H1 (cell line): ENCODE data around the gene SEC63. TPM values are rescaled to one million over a fixed set of nuclear protein-coding genes. Genes with fewer than 3 reads are reported as not detected.

Experiments
- CTCF ChIA-PET: fragments of 300-600 bp; sonication (Branson Sonifier 250); formaldehyde crosslinking; loops from one replicate; lab custom pipeline; 2021; ENCODE audit not compliant: partially characterized antibody; lab: Charles Lee
- POLR2A ChIA-PET: fragments of 300-600 bp; sonication (Branson Sonifier 250); formaldehyde crosslinking; loops from one replicate; lab custom pipeline; 2021; ENCODE audit warnings: inconsistent platforms; ENCODE audit not compliant: partially characterized antibody; lab: Charles Lee
- DNase-seq, 2 experiments: peaks; one replicate each; pipeline versions ENCODE4 v3.0.0 to v3.0.0-alpha.2; 2010 to 2022; ENCODE audit warnings: low spot score in 2 of 2, low read depth in 1 of 2, mixed read lengths in 1 of 2
- FAIRE-seq: peaks from 2 replicates; lab custom pipeline; 2011; peaks lifted over from hg19 to GRCh38; lab: Jason Lieb, UNC
- H2AFZ ChIP-seq: 2 replicates; pipeline ENCODE4 v1.8.1; 2012; ENCODE audit warnings: low read length, inconsistent platforms
- H2AK5ac ChIP-seq: 2 replicates; pipeline ENCODE4 v1.6.1; 2013; ENCODE audit warnings: low read depth, low read length
- H2BK120ac ChIP-seq: replicated peaks from 2 replicates; pipeline ENCODE3; 2013; ENCODE audit warnings: low read depth, low read length, inconsistent platforms
- H2BK12ac ChIP-seq: 2 replicates; pipeline ENCODE4 v1.6.1; 2013; ENCODE audit warnings: low read depth, low read length
- H2BK15ac ChIP-seq: 2 replicates; pipeline ENCODE4 v1.6.1; 2013; ENCODE audit warnings: low read length
- H2BK20ac ChIP-seq: 2 replicates; pipeline ENCODE4 v1.6.1; 2013; ENCODE audit warnings: low read length
- H2BK5ac ChIP-seq: 2 replicates; pipeline ENCODE4 v1.6.1; 2013; ENCODE audit warnings: low read depth, low read length
- H3K14ac ChIP-seq: 2 replicates; pipeline ENCODE4 v1.6.1; 2013; ENCODE audit warnings: inconsistent platforms; ENCODE audit not compliant: insufficient read length
- H3K18ac ChIP-seq: 2 replicates; pipeline ENCODE4 v1.6.1; 2013; ENCODE audit warnings: low read length; ENCODE audit errors: extremely low read depth
- H3K23ac ChIP-seq: 2 replicates; pipeline ENCODE4 v1.6.1; 2013; ENCODE audit warnings: inconsistent platforms; ENCODE audit not compliant: insufficient read length
- H3K23me2 ChIP-seq: 2 replicates; pipeline ENCODE4 v1.6.1; 2013; ENCODE audit warnings: low read depth, low read length
- H3K27ac ChIP-seq: 2 replicates; pipeline ENCODE4 v1.6.1; 2011; ENCODE audit warnings: low read depth, low read length, inconsistent platforms
- H3K27me3 ChIP-seq, 4 experiments: replicated peaks in 1 of 4; 1 replicate in 1 of 4; 2 replicates in 3 of 4; pipeline versions ENCODE4 v1.6.1 to v1.8.1; 2011 to 2013; ENCODE audit warnings: low read length in 3 of 4, mild to moderate bottlenecking in 3 of 4, inconsistent platforms in 2 of 4, mixed read lengths in 2 of 4, moderate library complexity in 1 of 4; ENCODE audit not compliant: control insufficient read depth in 3 of 4, insufficient read depth in 3 of 4; ENCODE audit errors: extremely low read depth in 1 of 4
- H3K36me3 ChIP-seq, 4 experiments: 2 replicates each; pipeline versions ENCODE4 v1.6.1 to v1.8.1; 2011 to 2013; ENCODE audit warnings: mild to moderate bottlenecking in 4 of 4, low read length in 3 of 4, moderate library complexity in 2 of 4, control low read depth in 1 of 4, inconsistent platforms in 1 of 4; ENCODE audit not compliant: insufficient read depth in 4 of 4, control insufficient read depth in 2 of 4
- H3K4ac ChIP-seq: replicated peaks from 2 replicates; pipeline ENCODE3; 2013; ENCODE audit warnings: low read length, low read depth, mixed read lengths, inconsistent platforms; ENCODE audit not compliant: insufficient read length
- H3K4me1 ChIP-seq, 4 experiments: replicated peaks in 1 of 4; 1 replicate in 1 of 4; 2 replicates in 3 of 4; pipeline versions ENCODE4 v1.6.1 to v1.8.1; 2011 to 2013; ENCODE audit warnings: low read length in 3 of 4, inconsistent platforms in 2 of 4, mixed read lengths in 1 of 4; ENCODE audit not compliant: insufficient read depth in 4 of 4, control insufficient read depth in 3 of 4
- H3K4me2 ChIP-seq, 2 experiments: 2 replicates each; pipeline versions ENCODE4 v1.6.1 to v1.8.1; 2011 to 2013; ENCODE audit warnings: low read depth in 2 of 2, low read length in 2 of 2, control low read depth in 1 of 2, inconsistent platforms in 1 of 2, mild to moderate bottlenecking in 1 of 2; ENCODE audit not compliant: insufficient read depth in 1 of 2
- H3K4me3 ChIP-seq, 4 experiments: fragments of 200-600, 300-600 bp in 1 of 4; sonication (generic), shearing (Covaris generic), sonication (Bioruptor Twin) in 1 of 4; 2 replicates each; pipeline versions ENCODE4 v1.5.1 to v1.8.1; 2011 to 2016; ENCODE audit warnings: low read length in 4 of 4, low read depth in 3 of 4, control low read depth in 2 of 4, inconsistent platforms in 2 of 4, mild to moderate bottlenecking in 2 of 4, mixed read lengths in 1 of 4, moderate library complexity in 1 of 4; ENCODE audit not compliant: insufficient read depth in 2 of 4; ENCODE audit errors: extremely low read depth in 1 of 4
- H3K56ac ChIP-seq: replicated peaks from 2 replicates; pipeline ENCODE3; 2013; ENCODE audit warnings: low read depth, mild to moderate bottlenecking, mixed read lengths, low read length, inconsistent platforms; ENCODE audit not compliant: insufficient read length
- H3K79me1 ChIP-seq: 2 replicates; pipeline ENCODE4 v1.6.1; 2013; ENCODE audit warnings: low read depth, low read length, control low read depth
- H3K79me2 ChIP-seq, 2 experiments: 2 replicates each; pipeline versions ENCODE4 v1.6.1 to v1.8.1; 2012 to 2013; ENCODE audit warnings: low read length in 2 of 2, mild to moderate bottlenecking in 2 of 2, inconsistent platforms in 1 of 2; ENCODE audit not compliant: insufficient read depth in 2 of 2, control insufficient read depth in 1 of 2
- H3K9ac ChIP-seq, 4 experiments: replicated peaks in 1 of 4; 1 replicate in 1 of 4; 2 replicates in 3 of 4; pipeline versions ENCODE4 v1.6.1 to v1.8.1; 2011 to 2013; ENCODE audit warnings: low read depth in 3 of 4, low read length in 3 of 4, control low read depth in 2 of 4, mild to moderate bottlenecking in 2 of 4, moderate library complexity in 2 of 4, inconsistent platforms in 1 of 4; ENCODE audit errors: extremely low read depth in 1 of 4
- H3K9me3 ChIP-seq, 2 experiments: 2 replicates each; pipeline versions ENCODE4 v1.6.1 to v1.8.1; 2012 to 2013; ENCODE audit warnings: mild to moderate bottlenecking in 2 of 2, moderate library complexity in 2 of 2, control low read depth in 1 of 2, inconsistent platforms in 1 of 2, low read depth in 1 of 2, low read length in 1 of 2, mixed read lengths in 1 of 2; ENCODE audit not compliant: insufficient read depth in 2 of 2
- H4K20me1 ChIP-seq, 2 experiments: replicated peaks in 1 of 2; 2 replicates each; pipeline versions ENCODE3 to v1.8.1; 2011 to 2013; ENCODE audit warnings: inconsistent platforms in 2 of 2, low read length in 2 of 2, mild to moderate bottlenecking in 1 of 2; ENCODE audit not compliant: insufficient read depth in 2 of 2, control insufficient read depth in 1 of 2
- H4K5ac ChIP-seq: 2 replicates; pipeline ENCODE4 v1.6.1; 2013; ENCODE audit warnings: low read length, low read depth, mixed read lengths, inconsistent platforms; ENCODE audit not compliant: insufficient read length
- H4K8ac ChIP-seq: 2 replicates; pipeline ENCODE4 v1.8.0; 2013; ENCODE audit warnings: mild to moderate bottlenecking, moderate library complexity, low read length, inconsistent platforms; ENCODE audit not compliant: insufficient read depth; ENCODE audit errors: extremely low read depth
- H4K91ac ChIP-seq: replicated peaks from 2 replicates; pipeline ENCODE3; 2013; ENCODE audit warnings: low read length, mixed read lengths, inconsistent platforms; ENCODE audit not compliant: insufficient read length
- POLR2AphosphoS5 ChIP-seq: IDR thresholded peaks from 2 replicates; pipeline ENCODE4 v1.6.1; 2011; ENCODE audit warnings: low read depth, low read length
- SP1 ChIP-seq: IDR thresholded peaks from 2 replicates; pipeline ENCODE4 v1.6.1; 2011; ENCODE audit warnings: low read depth, low read length
- WGBS, 2 experiments: shearing (Covaris generic) in 1 of 2; methylation state at CpG; one replicate each; pipeline versions ENCODE4 v1.1.6 to v1.1.7; 2013 to 2015; ENCODE audit warnings: low lambda C conversion rate in 2 of 2, mixed read lengths in 2 of 2, inconsistent platforms in 1 of 2, low coverage in 1 of 2, missing lambda C conversion rate in 1 of 2; ENCODE audit not compliant: insufficient replicate concordance in 2 of 2, insufficient coverage in 1 of 2, insufficient read length in 1 of 2; ENCODE audit errors: extremely low coverage in 1 of 2, missing lambda C conversion rate in 1 of 2; 5-methylcytosine and 5-hydroxymethylcytosine counted together
- polyA plus RNA-seq, 7 experiments: library from polyadenylated mRNA; depleted of rRNA in 3 of 7; stranded (reverse) in 5 of 7; unstranded in 2 of 7; fragments of >200 nt in 5 of 7; fragments of 200-250 nt in 2 of 7; gene quantifications; 1 replicate in 5 of 7; 2 replicates in 1 of 7; 4 replicates in 1 of 7; pipeline versions ENCODE4 v1.2.1 to v1.2.3, GENCODE V29; 2011 to 2013; ENCODE audit warnings: missing spikeins in 2 of 7, mixed read lengths in 2 of 7
- total RNA-seq: library from RNA; stranded (reverse); fragmentation: NEBNext Ultra II Directional; extraction: Animal tissue kit (Norgen Biotek cat#: 25700); gene quantifications from 2 replicates; pipeline ENCODE4 v1.2.1, GENCODE V29; 2021

SEC63 gene
- total and polyA plus RNA-seq, 2 of the 8 experiments (the other 6 are each of a cell fraction or from before 2014, with no cell fraction given): 17.3 to 121 TPM

DNA sequence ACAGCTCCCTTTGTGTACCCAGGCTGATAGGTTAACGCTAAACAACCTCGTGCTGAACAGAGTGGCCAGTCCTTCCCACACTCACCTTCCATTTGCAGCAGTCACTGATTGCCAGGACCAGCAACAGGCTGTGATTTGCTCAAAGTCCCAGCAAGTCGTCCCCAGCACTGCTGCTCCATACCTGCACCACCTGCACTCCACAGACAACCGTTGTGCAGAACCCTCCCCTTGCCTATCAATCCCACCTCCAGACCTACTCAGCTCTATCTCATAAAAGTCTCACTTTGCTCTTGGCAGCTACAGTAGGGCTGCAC, 90.7 kb downstream of the SEC63 start:
- H2BK120ac ChIP-seq: no peak overlapping the region
- no peak overlapping the region for H3K56ac ChIP-seq
- no peak overlapping the region for H3K9ac ChIP-seq
- no peak overlapping the region for H2BK20ac ChIP-seq
- TF ChIP-seq SP1 (no peak), POLR2AphosphoS5 (peak; percentile 42; the same call in 1 of the 2 replicates)
- peaks cover 0 to 15% (median 0%) of the 10 kb centered on the region in 4 experiments; a peak in 2 of 8 replicates for H3K36me3 ChIP-seq
- no peak overlapping the region for H4K5ac ChIP-seq
- no peaks in the 10 kb centered on the region for H3K79me2 ChIP-seq
- H3K23ac ChIP-seq: no peak overlapping the region
- H2BK12ac ChIP-seq: no peak overlapping the region; the same call in 1 of the 2 replicates
- no peak overlapping the region for H3K4me2 ChIP-seq
- H3K9me3 ChIP-seq: no peaks in the 10 kb centered on the region
- H3K79me1 ChIP-seq: no peaks in the 10 kb centered on the region
- H3K4me3 ChIP-seq: no peak overlapping the region
- peaks cover 0 to 14% (median 10%) of the 10 kb centered on the region in 4 experiments for H3K4me1 ChIP-seq
- H3K27ac ChIP-seq: 0 out of 2 replicates have a peak overlapping the region, but pooled peaks have one; percentile 1
- no peak overlapping the region; the same call in 1 of the 2 replicates for H2BK15ac ChIP-seq
- no peak overlapping the region for H2AFZ ChIP-seq
- H3K27me3 ChIP-seq: no peaks in the 10 kb centered on the region
- H2AK5ac ChIP-seq: no peak overlapping the region
- POLR2A ChIA-PET: interaction anchor here (0.7 to 1.6 kb wide), 2 partner anchors 9 to 22 kb away, joined by 3 to 6 read pairs; no protein-coding TSS in a partner anchor
- DNase-seq (peak in 1 of 2 experiments; percentile 61), FAIRE-seq (no peak)
- no peaks in the 10 kb centered on the region for H3K23me2 ChIP-seq
- no peak overlapping the region for H4K91ac ChIP-seq
- H3K18ac ChIP-seq: no peak overlapping the region
- 36% methylated on average over 4 of the region's 4 CpGs; no CpG with 5 or more reads in 1 of the 2 experiments for WGBS, 2 experiments
- no peak overlapping the region for H4K8ac ChIP-seq
- H3K4ac ChIP-seq: no peak overlapping the region
- CTCF ChIA-PET: interaction anchor here (0.6 to 4.6 kb wide), 34 partner anchors 9 to 1246 kb away, joined by 3 to 42 read pairs (median 4); partner anchors contain the start of gene SCML4
- no peaks in the 10 kb centered on the region for H4K20me1 ChIP-seq
- no peak overlapping the region for H2BK5ac ChIP-seq
- H3K14ac ChIP-seq: no peak overlapping the region
